ENCODE measurements around the gene KHDC4.
"Not testable (repeated sequence)": the region's sequence is repeated elsewhere in the genome, so short reads cannot be mapped to it uniquely, and the experiment has no call there.

Gene KHDC4

DNA sequence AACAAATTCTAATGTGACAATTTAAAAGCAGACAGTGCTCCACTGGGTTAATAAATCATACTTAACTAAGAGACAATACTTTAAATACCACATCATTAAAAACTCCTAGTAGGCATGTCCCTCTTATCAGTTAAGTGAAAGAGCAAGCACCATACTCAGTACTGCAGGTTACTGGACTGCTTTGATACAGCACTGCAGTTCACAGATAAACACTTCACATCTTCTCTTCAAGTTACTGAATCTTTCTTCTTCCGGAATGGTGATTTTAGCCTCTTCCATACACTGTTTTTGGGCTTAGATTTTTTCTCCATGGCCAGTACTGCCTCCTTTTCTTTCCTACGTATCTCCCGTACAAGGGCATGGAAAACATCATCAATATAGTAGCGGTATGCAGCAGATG is 34.1 kb downstream of the KHDC4 start:
- DNase-seq (no peak), ATAC-seq (no peak)

DNA sequence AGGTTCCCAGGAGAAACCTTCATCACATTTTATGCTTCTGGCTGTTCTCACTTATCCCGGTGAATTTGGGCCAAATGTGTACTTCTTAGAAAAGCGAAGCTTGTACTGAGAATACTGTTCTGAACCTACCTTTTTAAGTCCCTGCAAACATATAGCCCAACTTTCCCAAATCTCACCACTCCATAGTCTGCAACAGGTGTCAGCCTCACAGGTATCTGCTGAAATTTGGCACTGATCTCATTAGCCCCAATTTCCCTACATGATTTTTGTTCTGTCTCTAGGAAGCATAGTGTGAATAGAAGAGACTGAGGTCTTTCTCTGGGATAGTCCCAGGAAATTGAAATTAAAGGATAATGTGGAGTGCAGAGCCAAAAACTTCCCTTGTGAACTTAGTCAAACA is 34.5 kb downstream of the KHDC4 start:
- no peak for ATAC-seq
- DNase-seq = no peak

DNA sequence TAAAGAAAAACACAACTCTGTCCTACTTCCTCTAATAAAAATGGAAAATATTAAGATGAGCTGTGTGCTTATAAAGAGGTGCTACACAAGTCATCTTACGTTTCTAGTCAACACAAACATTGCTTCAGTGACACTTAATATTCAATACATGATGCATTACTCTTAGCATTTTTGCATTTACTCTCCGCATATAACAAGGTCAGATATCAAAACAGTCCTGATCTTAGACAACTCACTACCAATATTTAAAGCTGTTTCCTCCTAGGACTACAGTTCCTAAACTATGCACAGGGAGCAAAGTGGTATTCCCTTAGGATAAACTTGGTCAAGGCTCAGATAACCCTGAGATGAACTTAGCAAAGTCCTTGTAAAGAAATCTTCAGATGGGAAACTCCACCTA is 35.3 kb downstream of the KHDC4 start:
- DNase-seq = no peak
- no peak for ATAC-seq

DNA sequence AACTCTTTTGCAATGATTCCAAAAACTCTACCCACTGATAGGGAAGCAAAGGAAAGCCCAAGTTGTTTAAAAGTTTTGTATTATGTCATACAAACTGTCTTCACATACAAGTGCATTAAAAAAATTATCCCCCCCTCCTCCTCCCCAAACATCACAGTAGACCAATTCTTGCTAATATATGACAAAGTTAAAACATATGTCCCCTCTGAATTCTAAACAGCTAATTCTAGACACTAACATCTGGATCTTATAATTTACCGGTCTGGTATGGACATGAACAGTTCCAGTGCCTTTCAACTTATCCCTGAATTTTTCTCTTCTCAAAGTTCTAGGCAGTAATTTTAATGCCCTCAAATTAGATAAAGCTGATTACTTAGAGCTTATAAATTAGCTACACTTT is 36.5 kb downstream of the KHDC4 start:
- no peak for DNase-seq
- ATAC-seq = no peak

DNA sequence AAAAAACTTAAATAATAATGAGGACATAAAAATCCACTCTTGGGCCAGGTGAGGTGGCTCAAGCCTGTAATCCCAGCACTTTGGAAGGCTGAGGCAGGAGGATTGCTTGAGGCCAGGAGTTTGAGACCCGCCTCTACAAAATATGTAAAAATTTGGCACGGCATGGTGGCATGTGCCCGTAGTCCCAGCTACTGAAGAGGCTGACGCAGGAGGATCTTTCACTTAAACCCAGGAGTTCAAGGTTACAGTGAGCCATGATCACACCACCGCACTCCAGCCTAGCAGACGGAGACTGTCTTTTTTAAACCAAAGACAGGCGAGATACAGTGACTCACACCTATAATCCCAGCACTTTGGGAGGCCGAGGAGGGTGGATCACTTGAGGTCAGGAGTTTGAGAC is 37.7 kb downstream of the KHDC4 start:
- not testable (repeated sequence) for ATAC-seq, DNase-seq

DNA sequence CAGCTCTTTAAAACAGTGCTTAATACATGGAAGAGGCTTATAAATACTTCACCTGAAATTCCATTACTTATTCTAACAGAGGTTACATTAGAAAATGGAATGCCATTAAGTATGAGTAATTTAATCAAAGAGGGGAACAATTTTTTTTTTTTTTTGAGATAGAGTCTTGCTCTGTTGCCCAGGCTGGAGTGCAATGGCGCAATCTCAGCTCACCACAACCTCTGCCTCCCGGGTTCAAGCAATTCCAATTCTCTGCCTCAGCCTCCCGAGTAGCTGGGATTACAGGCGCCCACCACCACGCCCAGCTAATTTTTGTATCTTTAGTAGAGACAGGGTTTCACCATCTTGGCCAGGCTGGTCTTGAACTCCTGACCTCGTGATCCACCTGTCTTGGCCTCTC is 38.6 kb downstream of the KHDC4 start:
- not testable (repeated sequence) for ATAC-seq, DNase-seq

DNA sequence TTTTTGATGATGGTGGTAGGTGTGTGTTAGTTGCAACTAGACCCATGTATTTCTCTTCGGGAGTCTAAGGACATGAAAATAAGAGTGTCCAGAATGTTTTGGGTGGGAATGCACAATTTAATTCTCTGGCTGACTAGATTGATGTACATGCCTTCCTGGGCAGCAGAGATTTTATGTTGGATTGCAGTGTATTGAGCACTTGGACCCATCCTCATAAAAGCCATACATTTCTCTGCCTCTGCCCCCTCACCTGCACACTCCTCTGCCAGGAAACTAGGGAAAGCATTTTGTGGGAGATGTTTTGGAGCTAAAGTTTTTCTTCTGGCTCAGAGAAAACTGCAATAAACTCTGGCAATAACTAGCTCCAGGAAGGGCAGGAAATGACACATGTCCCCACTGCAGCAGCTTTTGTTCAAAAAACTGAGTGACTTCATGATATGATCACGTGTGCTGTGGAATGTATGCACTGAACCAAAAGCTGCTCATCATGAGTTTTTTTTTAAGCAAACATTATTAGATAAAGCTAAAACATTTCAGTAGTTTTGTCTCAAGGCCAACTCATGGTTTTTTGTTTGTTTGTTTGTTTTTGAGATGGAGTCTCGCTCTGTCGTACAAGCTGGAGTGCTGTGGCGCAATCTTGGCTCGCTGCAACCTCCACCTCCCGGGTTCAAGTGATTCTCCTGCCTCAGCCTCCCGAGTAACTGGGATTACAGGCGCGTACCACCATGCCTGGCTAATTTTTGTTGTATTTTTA is 40.6 kb downstream of the KHDC4 start:
- DNase-seq (no peak), ATAC-seq (peak; percentile 78)

DNA sequence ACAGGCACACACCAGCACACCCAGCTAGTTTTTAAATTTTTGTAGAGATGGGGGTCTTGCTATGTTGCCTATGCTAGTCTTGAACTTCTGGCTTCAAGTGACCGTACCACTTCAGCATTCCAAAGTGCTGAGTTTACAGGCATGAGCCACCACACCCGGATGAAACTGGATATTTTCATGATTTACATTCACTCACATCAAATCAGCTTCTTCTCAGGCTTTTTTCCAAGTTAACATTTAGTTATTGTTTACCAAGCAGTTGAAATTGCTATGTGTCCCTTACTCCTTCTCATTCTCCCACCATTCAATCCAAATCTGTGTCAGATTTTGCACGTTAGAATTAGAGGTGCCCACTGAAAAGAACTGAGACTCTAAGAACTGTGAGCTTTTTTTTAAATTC is 41.4 kb downstream of the KHDC4 start:
- ATAC-seq (no peak), DNase-seq (no peak)

DNA sequence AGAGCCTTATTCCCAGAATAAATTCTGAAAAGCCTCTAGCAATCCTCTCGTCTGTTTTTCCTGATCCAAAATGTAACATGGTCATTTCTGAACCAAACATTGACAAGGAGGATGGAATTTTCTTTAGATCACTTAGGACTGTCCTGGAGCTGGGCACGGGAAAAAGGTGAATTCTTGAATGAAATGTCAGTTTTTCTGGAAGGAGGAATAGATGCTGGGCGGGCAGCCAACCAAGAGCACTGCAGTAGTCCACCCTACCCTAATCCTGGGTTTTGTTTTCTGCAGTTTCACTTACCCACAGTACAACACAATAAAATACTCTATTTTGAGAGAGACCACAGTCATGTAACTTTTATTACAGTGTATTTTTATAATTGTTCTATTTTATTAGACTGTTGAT is 44.0 kb downstream of the KHDC4 start:
- no peak for ATAC-seq
- no peak for DNase-seq

DNA sequence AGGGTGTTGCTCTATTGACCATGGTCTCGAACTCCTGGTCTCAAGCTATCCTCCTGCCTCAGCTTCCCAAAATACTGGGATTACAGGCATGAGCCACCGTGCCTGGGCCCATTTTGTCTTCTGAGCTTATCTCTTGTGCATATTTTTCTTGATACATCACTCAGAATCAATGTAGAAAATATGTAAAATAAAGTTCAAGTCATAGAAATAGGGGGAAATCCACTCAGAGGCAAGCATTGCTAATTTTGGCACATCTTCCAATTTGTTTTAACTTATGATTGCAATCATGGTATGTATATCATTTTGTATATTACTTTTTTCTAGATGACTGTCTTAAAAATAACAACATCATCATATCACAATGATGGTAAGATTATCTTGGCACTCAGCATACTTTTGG is 44.6 kb downstream of the KHDC4 start:
- ATAC-seq (no peak), DNase-seq (no peak)

DNA sequence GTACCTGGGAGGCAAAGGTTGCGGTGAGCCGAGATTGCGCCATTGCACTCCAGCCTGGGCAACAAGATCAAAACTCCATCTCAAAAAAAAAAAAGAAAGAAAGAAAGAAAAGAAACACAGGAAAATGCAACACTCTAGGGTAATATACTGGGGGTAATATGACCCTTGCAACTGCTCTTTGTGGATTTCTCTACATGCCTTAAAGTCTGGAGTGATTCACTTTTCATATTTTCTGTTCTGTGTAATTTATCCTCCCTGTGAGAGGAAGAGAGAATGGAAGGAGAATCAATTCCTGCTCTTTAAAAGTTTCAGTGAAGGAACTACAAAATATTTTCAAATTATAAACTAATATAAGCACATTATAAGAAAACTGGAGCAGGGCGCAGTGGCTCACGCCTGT is 45.7 kb downstream of the KHDC4 start:
- DNase-seq (no peak), ATAC-seq (no peak)

DNA sequence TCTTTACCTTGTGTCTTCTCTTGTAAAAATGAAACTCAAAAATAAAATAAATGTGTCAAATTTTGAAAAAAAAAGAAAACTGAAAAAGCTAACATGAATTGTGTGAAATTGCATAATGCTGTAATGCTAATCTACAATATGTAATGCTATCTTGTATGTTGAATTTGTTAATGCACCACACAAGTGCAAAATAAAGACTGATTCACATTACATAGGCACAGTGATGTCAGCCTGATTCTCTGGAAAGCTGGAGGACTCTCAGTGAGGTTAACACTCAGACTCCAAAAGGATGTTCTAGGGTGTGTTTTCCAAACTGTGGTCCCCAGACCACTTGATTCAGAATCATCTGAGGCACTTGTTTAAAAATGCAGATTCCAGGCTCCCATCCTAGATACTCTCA is 49.2 kb downstream of the KHDC4 start:
- ATAC-seq (no peak), DNase-seq (no peak)

DNA sequence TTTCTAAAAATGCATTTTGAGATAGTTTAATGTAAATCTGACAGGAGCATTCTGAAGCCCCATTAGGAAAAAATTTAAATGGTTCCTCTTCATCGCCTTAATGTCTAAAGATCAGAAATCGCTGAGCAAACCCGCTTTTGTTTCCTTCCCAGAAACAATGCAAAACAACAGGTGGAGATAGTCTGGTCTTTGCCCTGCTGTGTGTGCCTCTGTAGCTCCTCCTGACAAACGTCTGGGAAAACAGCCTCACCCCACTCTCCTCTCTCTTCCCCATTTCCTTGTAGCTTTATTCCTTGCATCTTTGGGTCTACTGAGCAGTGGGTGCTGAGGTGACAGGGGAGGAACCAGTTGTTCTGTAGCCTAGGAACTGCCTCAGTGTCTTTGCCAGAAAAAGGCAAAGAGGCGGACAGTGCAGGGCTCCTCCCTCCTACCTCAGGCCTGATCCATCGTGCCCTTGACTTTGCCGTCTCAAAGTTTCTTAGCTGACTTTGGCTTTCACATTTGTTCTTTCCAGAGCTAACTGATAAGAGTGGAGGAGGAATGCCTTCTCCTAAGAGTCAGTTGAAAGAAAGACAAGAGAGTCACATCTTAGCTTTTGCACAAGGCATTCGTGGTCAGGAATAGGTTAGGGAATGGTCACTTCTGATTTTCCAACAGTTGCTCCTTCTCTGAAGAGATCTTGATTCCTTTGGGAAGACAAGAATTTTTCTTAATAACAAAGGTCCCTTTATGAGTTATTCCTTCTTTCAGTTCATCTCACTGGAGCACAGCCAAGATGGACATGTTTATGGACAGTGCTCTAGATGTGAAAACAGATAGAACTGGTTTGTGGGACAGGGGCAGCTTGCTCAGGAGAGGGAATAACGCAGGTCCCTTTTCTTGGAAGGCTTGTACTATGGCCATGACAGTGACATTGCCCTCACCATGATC is 49.9 kb downstream of the KHDC4 start:
- DNase-seq (no peak), ATAC-seq (no peak)

DNA sequence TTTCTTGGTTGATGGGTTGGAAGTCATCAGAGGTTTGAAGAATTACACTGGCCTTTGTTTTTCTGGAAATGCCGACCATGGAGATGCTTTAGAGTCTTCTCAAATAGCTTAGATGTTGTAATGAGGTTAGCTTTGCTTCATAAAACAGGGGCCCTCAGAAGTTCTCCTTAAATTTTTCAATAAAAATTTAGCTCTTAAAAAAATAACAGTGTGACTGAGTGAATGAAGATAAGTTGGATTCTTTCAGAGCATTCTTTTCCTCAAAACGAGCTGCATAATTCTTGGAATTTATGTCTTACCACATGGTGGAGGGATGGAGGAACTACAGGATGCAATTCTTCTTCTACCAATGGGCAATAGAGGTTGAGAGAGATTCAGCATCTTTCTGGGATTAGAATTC is 51.4 kb downstream of the KHDC4 start:
- no peak for DNase-seq
- ATAC-seq = no peak

DNA sequence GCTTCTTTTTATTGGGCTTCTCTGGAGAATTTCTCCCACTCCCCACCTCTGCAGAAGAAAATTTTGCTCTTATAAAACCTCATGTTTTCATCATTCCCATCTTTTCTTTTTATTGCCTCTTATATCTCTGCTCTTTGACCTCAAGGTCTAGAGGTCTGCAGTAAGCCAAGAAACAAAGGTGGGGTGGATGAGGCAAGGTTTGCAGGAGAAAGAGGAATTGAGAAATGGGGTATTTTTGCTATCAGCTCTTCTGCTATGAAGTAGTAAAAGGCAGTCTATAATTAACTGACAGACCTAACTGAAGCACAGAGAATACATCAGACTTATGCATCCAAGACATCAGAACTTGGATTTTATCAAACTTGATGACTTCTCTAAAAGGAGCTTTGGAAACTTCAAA is 52.0 kb downstream of the KHDC4 start:
- DNase-seq (no peak), ATAC-seq (no peak)

DNA sequence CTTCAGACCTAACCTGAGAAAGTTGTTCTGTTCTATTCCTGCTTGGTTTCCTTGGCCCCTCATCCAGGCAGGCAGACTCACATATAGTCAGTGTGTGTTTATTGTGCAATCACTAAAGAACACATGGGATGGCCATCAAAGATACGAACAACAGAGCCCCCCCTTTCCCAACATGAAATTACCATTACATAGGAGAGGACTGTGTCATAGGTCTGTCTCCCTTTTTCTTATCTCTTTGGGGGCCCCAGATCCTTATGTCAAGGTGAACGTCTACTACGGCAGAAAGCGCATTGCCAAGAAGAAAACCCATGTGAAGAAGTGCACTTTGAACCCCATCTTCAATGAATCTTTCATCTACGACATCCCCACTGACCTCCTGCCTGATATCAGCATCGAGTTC is 53.3 kb downstream of the KHDC4 start:
- no peak for DNase-seq
- ATAC-seq = no peak

DNA sequence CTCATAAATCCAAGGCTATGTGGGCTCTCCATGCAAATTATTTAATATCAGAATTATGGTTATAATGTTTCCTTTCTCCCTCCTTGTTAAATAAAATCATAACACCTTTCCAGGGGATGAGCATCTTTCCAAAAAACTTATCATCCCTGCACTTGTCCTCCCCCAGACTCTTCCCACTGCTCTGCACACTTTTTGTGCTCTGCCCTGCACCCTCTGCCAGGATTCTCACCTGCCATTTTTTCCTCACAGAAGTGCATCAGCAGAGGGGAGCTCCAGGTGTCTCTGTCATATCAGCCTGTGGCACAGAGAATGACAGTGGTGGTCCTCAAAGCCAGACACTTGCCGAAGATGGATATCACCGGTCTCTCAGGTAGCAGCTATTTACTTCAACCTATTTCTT is 54.0 kb downstream of the KHDC4 start:
- no peak for ATAC-seq
- no peak for DNase-seq

DNA sequence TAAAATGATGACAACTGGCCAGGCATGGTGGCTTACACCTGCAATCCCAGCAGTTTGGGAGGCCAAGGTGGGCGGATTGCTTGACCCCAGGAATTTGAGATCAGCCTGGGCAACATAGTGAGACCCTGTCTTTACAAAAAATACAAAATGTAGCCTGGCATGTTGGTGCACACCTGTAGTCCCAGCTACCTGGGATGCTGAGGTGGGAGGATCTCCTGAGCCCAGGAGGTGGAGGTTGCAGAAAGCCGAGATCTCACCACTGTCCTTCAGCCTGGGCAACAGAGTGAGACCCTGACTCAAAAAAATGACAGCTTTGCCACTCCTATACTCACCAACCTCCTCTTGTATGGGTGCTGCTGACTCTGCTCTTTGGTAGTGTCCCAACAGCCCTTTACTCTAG is 56.3 kb downstream of the KHDC4 start:
- DNase-seq (no peak), ATAC-seq (no peak)

DNA sequence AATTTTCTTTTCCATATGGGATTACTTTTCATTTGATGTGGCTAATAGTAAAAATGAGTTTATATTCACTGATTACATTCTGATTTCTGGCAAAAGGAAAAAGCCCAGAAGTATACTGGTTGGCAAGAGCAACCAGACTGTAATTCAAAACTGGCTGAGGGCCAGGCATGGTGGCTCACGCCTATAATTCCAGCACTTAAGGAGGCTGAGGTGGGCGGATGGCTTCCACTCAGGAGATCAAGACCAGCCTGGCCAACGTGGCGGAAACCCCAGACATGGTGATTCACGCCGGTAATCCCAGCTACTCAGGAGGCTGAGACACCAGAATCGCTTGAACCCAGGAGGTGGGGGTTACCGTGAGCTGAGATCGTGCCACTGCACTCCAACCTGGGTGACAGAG is 60.4 kb downstream of the KHDC4 start:
- DNase-seq (no peak), ATAC-seq (no peak)

DNA sequence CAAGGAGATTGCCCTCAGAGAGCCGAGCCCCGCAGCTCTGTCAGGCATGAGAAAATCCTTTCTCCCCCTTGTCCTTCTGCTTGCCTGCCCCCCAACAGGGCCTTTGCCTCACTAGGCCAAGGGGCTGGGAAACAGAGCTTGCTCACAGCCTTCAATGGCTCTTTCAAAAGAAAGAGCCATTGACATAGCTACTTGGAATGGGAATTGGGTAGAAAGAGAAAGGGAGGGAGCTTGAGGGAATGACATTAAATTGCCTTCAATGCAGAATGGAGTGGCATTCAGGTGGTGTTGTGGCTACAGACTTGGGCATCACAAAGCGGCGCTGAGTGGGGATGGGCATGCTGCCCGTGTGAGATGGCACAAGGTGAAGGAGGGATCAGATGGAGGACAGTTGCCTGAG is 61.7 kb downstream of the KHDC4 start:
- DNase-seq (no peak), ATAC-seq (no peak)

DNA sequence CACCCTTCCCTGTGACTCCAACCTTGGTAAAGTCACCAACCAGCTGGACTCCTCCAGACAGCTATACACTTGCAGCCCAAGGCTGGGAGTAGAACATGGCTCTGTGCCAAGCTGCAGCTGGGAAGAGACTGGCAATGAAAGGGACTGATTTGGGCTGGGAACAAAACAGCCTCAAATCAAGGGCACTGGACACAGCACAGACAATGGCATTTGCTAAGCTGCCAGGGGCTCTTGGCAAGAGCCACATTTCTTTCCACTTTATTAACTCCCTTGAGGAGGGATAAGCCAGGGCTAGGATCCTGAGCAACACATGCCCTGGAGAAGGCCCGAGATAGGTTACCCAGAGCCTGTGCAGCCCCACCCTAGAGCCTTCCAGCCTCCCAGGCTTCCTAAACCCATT is 62.8 kb downstream of the KHDC4 start:
- ATAC-seq (no peak), DNase-seq (no peak)

DNA sequence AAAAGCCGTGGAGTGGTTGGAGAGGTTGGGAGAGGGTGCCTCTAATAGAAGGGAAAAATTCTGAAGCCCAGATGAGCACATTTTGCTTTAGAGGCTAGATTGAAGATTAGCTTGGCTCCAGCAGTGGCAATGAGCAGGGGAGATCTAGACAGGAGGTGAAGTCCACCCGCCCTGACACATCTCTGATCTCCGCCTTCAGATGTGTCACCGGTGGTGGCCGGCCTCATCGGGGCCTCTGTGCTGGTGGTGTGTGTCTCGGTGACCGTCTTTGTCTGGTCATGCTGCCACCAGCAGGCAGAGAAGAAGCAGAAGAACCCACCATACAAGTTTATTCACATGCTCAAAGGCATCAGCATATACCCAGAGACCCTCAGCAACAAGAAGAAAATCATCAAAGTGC is 66.4 kb downstream of the KHDC4 start:
- ATAC-seq = no peak
- no peak for DNase-seq

DNA sequence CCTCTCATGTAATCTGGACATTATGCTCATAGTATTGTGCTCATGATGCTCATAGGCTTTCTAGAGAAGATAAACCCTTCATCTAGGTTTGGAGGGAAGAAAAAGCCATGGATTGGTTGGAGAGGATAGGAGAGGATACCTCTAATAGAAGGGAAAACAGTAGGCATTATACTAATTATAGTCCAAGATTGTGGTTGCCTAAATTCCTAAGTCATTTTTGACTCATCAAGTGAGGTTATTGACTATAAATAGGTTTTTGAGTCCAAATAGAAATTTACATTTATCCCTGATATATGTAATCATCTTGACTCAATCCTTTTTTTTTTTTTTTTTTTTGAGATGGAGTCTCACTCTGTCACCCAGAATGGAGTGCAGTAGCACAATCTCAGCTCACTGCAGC is 69.8 kb downstream of the KHDC4 start:
- ATAC-seq = no peak
- no peak for DNase-seq
